ENCODE data around the gene NEK9.

DNA sequence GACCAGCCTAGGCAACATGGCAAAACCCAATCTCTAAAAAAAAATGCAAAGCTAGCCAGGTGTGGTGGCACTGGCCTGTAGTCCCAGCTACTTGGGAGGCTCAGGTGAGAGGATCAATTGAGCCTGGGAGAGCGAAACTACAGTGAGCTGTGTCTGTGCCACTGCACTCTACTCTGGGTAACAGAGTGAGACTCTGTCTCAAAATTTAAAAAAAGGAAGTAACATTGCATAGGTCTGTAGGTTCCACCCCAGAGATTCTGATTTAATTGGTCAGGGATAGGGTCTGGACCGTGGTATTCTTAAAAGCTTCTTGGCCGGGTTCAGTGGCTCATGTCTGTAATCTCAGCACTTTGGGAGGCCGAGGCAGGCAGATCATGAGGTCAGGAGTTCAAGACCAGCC is 31.2 kb downstream of the NEK9 start:
- TF ChIP-seq, protein P1, sequence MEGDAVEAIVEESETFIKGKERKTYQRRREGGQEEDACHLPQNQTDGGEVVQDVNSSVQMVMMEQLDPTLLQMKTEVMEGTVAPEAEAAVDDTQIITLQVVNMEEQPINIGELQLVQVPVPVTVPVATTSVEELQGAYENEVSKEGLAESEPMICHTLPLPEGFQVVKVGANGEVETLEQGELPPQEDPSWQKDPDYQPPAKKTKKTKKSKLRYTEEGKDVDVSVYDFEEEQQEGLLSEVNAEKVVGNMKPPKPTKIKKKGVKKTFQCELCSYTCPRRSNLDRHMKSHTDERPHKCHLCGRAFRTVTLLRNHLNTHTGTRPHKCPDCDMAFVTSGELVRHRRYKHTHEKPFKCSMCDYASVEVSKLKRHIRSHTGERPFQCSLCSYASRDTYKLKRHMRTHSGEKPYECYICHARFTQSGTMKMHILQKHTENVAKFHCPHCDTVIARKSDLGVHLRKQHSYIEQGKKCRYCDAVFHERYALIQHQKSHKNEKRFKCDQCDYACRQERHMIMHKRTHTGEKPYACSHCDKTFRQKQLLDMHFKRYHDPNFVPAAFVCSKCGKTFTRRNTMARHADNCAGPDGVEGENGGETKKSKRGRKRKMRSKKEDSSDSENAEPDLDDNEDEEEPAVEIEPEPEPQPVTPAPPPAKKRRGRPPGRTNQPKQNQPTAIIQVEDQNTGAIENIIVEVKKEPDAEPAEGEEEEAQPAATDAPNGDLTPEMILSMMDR (IDR thresholded peaks at IDR 0.05): no peak
- TF ChIP-seq POLR2AphosphoS5 (IDR thresholded peaks at IDR 0.05) (no peak), POLR2A (IDR thresholded peaks at IDR 0.05) (no peak)
